HG03108 (cell line): ENCODE measurements around the gene NEURL1B.
"Not testable (repeated sequence)": the region's sequence is repeated elsewhere in the genome, so short reads cannot be mapped to it uniquely, and the experiment has no call there.

Experiments used
- ATAC-seq: cut with Tn5 transposase; IDR thresholded peaks from one replicate; pipeline ENCODE4 v1.9.1; 2021; ENCODE audit warnings: moderate library complexity; ENCODE audit not compliant: unreplicated experiment

NEURL1B gene

DNA sequence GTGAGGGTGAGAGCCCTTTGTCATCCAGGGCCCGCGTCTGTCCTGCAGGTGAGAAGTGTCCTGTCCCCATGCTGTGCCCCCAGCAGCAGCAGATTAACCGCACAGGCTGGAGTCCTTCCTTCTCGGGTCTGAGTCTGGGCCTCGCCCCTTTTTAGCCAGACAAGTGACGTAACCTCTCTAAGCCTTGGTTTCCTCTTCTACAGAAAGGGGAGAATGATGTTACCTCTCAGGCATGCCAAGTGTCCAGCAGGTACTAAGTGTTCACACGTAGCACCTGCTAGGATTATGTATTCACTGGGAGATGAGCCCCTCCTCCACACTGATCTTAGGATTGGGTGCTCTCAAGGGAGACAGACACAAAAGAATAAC lies 6.9 kb downstream of the NEURL1B start:
- ATAC-seq = no peak

DNA sequence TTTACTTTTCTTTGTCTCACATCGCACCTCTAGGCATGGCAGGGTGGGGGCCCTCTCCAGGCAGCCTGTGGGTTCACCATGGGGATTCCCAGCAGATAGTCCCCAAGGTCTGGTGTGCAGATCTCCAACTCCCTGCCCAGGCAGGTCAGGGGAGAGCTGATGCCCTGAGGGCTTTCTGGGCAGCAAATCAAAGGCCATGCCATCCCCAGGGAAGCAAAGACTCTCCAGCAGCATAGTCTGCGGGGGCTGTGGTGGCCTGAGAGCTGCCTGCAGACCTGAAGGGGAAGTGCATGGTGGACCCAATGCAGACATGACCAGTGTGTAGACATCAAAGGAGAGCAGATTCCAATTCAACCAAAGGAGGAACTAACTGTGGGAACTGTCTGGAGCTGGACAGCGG lies 7.7 kb downstream of the NEURL1B start:
- no peak for ATAC-seq

DNA sequence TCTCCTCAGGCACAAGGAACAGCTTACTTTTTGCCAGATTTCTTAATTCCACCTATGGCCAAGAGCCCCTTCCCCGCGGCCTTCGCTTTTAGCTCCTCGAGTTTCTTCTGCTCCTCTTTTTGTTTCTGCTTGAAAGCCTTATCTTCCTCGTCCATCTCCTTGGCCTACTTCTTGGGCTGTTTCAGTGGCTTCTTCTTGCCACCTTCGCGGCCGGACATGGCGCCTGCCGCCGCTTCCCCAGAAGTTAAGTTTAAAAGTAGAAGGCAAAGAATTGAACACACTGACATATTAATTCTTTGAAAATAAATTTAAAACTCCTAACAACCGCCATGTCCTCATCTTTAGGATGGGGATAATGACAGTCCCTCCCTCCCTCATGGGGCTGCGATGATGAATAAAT lies 15.4 kb downstream of the NEURL1B start:
- ATAC-seq = not testable (repeated sequence)

DNA sequence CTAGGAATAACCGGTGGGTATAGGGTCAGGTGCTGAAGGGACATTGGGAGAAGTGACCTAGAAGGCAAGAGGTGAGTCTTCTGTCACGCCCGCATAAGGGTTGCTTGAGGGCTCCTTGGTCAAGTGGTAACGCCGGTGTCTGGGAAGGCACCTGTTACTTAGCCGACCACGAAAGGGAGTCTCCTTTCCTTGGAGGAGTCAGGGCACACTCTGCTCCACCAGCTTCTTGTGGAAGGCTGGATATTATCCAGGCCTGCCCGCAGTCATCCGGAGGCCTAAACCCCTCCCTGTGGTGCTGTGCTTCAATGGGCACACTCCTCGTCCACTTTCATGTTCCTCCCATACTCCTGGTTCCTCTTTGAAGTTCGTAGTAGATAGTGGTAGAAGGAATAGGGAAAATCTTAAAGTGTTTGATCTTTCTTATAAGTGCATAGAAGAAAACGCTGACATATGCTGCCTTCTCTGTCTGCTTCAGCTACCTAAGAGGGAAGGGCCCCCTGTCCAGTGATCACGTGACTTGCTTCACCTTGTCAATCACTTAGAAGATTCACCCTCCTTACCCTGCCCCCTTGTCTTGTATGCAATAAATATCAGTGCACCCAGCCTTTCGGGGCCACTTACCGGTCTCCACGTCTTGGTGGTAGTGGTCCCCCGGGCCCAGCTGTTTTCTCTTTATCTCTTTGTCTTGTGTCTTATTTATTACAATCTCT lies 16.6 kb downstream of the NEURL1B start:
- ATAC-seq = not testable (repeated sequence)

DNA sequence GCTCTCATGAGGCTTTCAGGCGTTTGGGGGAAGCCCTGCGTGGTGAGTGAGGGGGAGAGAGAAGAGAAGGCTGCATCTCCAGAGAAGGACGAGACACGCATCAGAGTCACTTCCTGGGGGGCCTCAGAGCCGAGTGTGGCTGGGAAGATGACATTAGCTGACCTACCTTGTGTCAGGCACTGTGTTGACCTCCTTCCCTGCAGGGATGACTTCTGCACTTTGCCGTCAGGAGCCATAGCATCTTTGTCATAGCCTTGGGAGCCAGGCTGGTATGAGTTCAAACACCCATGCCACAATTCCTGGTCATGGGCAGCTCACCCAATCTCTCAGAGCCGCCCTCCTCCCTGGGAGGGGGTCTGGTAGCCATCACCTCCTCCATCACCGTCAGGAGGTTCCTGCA lies 17.3 kb downstream of the NEURL1B start:
- ATAC-seq = no peak

DNA sequence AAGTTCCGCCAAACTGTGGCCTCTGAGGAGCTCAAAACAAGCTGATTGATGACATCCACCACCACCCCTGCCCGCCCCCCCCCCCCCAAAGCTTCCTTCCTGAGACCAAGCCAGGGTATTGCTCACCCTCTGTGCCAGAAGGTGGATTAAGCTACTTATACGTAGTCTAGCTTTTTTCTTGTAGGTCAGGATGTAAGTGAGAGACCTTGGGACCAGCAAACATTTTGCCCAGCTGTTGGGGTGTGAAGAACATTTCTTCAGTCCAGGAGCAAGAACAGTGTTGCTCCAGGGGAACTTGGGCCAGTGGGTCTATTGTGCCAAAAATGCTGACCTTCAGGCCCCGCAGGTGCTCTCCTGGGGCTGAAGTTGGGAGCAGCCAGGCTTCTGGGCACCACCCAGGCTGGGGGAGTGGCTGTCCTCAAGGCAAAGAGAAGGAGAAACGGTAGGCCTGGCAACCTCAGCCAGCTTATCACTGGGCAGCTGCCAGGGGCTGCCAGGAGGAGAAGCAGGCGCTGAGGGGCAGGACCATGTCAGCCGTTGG lies 18.0 kb downstream of the NEURL1B start:
- ATAC-seq = no peak

DNA sequence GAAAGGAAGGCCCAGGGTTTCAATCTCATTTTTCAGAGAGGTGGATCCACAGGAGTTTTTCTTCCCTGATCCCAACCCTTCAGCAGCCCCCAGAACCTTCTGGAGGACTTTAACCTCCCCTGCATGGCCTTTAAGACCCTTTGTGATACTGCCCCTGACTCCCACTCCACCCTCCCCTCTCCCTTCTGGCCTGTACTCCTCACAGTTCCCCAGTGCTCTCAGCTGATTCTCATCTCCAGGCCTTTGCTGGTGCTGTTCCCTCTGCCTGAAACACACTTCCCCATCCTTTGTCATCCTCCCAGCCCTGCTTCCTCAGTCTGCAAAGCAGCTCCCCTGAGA lies 18.5 kb downstream of the NEURL1B start:
- no peak for ATAC-seq

DNA sequence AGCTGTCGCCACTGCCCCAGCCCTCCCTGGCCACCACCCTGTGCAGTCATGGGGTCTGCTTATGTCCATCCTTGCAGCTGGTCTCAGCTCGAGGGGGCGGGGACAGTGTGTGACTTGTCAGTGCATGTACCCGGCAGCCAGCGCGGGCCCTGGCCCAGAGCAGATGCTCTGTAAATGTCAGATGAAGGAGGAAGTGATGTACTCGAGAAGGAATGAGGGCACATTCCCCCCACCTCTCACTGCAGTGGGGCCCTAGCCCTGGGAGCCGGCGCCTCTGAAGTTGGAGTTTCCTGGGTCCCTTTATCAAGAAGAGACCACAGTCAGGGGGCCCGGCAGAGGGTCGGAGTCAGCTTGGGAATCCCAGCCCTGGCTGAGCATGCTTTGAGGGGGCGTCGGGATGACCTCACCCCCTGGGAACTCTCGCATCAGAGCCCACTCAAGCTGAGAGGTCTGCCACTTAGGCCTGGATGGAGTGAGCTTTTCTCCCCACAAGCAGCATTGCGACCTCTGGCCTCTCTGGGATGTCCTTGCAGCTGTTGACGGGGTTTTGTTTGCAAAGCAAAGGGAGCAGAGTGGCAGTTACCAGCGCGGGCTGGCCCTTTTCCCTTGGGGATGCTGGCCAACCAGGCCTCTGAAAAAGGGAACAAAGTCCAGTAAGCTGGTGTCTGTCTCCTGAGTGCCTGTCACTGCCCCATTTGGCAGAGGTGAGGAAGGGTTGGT lies 19.0 kb downstream of the NEURL1B start:
- no peak for ATAC-seq

DNA sequence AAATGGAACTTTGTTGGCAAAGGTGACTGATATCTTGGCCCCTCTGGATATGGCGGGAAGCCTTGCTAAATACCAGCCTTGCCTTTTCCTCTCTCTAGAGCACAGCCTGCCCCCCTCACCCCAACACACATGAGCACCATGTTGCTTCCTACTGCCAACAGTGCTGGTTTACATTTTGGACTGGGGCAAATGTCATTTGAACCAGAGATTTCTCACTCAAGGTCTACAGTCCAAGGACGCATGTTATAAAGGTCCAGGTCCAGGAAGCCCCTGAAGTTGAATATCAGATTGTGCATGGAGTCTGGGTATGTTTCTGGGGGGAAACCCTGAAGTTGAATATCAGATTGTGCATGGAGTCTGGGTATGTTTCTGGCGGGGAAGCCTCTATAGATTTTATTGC lies 19.9 kb downstream of the NEURL1B start:
- no peak for ATAC-seq

DNA sequence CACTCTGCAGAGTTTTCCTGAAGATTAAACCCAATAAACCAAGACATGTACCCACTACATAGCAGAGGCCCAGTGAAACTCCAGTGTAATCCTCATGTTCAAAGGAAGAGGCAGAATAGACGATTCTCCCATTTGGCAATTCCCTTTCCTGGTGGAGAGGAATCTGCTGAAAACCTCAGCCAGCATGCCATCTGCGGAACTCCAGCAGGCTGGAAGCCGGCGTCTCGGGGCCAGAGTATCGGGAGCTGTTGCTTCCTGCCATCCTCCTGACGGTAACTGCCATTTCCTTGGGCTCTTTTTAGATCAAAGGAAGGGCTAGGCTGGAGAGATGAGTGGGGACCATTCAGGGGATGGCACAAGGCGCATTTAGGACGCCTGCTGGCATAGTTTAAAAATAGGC lies 20.5 kb downstream of the NEURL1B start:
- ATAC-seq = no peak

DNA sequence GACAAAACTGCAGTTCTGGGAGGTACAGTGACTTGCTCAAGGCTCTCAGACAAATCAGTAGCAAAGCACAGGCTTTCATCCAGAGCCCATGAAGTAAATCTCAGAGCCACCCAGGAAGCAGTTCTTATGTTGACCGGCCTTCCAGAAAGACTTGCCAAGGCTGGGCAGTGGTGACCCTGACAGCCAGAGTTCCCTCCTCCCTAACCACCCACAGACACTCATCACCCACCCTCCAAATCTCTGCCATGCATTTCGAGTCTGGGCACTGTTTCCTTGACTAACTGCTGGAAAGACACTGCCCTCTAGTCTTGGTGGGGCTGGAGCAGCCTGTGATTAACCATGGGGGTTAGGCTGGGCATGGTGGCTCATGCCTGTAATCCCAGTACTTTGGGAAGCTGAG lies 21.5 kb downstream of the NEURL1B start:
- ATAC-seq = no peak

DNA sequence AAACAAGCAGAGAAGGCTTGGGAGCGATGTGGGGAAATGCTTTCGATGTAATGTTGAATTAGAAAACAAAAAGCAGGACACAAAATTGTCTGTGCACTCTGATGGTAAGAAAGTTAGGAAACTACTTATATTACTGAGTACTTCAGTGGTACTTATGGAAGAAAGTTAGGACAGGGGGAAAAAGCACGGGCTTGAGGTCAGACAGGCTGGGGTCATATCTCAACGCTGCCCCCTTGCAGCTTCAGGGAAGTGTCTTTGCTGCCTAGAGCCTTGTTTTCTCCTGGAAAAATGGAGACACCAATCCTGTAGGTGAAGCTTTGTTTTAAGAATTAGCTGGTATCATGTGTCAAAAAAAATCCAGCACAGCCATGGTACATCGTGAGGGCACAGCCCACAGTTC lies 23.0 kb downstream of the NEURL1B start:
- no peak for ATAC-seq

DNA sequence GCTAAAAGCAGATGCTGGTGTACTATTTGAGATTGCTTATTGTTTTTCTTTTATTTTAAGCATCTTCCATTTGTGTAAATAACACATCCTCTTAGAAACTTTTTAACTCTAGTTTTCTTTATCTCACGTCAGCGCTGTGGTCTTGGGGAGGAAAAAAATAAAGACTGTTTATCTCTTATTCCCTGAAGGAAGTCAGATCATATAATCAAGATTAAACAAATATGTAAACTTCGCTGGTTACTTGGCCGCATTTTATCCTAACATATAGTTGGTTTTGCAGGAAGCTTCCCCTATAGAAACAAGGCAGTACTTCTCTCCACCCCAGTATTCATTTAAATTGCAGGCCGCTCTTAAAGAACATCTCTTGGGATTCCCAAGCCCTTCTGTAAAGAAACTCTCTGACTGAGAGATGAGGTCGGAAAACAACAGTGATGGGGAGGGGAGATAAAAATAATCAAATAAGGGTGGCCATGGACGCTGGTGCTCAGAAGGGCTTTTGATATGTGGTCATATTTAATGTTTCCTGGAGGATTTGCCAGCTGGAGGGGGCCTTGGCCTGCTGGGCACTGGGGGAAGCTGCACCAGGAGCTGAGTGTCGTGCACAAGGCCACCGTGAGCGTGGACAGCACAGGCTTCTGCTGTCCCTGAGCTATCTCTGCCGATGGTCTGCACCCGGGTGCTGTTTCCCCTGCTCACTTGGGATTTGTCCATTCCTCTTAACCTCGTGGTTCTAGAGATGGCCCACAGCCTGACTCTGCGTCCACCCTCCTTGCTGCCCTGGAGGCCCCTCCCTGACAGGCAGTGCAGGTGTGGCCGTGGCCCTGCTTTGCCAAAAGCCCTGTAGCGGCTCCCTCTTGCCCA lies 23.8 kb downstream of the NEURL1B start:
- no peak for ATAC-seq

DNA sequence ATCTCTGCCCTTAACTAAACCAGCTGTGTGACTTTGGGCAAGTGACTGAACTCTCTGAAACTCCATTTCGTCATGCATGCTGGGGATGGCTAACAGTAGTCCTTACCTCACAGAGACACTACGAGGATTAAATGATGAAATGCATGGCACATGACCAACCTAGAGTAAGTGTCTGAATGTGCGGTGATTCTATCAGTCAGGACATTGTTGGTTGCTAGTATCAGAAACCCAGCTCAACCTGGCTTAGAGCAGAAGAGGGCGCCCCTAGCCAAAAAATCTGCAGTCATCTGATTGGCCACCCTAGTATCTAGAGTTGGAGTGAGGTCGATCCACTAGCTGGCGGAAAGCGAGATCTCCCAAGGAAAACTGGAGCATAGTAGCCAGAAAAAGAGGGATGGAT lies 25.2 kb downstream of the NEURL1B start:
- no peak for ATAC-seq

DNA sequence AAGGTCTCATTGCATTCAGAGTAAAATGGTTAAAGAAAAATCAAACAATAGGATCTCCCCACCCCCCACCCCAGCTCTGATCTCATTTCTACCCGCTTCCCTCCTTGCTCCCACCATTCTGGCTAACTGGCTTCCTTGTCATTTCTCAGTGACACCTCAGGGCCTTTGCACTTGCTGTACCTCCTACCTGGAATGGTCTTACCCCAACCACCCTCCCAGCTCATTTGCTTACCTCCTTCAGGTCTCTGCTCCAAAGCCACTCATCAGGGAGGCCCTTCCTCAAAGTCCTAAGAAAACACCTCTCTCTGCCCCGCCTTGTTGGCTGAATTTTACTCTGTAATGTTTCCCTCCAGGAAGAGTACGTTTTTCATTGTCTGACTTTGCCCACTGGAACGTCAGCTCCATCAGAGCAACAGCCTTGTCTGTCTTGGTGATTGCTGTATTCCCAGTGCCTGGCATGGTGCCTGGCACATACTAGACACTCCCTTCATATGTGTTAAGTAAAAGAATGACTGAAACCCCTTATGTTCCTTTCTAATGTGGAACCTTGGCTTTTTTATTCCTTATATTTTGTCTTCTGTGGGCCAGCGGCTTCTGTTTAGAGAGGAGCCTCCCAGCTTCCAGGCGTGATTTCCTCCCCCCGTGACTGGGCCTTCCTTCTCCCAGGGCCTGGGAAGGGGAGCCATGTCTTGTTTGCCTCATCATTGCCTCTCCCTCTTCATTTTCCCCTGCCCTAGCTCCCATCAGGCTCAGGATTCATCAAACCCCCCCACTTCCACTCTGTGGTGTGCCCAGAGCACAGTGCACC lies 26.9 kb downstream of the NEURL1B start:
- ATAC-seq = no peak

DNA sequence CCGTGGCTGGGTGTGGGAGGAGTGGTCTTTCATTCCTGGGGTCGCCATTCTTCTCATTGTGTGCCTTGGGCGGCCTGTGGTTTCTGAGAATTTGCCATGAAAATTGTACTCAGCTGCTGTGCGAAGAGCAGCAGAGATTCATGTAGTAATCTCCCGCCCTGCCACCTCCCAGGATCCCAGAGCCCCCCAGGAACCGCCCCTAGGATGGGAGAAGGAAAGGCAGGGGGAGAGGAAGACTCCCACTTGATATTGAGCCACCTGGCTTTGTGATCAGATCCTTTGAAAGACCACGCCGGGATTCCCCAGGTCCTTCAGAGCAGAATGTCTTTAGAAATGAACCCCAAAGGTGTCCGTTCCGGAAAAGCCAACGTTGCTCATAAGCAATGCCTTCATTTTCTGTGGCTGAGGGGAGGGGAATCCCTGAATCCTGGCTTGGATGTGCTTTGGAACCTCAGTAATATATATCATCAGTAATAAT lies 27.6 kb downstream of the NEURL1B start:
- ATAC-seq = no peak

DNA sequence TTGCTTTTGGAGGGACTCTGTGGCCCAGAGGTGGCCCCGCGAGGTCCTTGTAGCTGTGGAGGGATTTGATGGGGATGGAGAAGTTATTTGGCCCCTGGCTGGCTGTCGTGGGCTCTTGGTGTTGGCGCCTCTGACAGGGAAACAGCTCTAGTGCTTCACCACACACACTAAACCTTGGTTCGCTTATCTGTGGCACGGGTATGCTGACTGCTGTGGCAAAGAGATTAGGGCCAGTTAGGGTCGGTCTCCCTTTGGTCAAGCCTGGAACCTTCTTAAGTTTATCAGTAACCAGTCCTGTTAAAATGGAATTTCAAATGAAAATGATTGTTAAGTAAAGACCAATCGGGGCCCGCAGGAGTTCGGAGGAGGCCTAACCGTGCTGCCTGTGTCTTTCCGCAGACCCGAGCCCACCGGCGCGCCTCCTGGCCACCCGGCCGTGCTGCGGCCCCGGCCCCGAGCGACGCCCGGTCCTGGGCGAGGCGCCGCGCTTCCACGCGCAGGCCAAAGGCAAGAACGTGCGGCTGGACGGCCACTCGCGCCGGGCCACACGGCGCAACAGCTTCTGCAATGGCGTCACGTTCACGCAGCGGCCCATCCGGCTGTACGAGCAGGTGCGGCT lies 28.4 kb downstream of the NEURL1B start:
- no peak for ATAC-seq

DNA sequence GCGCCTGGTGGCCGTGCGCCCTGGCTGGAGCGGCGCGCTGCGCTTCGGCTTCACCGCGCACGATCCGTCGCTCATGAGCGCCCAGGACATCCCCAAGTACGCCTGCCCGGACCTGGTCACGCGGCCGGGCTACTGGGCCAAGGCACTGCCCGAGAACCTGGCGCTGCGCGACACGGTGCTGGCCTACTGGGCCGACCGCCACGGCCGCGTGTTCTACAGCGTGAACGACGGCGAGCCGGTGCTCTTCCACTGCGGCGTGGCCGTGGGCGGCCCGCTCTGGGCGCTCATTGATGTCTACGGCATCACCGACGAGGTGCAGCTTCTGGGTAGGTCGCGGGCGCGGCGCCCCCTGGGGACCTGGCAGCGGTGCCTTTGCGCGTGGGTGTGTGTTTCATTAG lies 28.9 kb downstream of the NEURL1B start:
- no peak for ATAC-seq

DNA sequence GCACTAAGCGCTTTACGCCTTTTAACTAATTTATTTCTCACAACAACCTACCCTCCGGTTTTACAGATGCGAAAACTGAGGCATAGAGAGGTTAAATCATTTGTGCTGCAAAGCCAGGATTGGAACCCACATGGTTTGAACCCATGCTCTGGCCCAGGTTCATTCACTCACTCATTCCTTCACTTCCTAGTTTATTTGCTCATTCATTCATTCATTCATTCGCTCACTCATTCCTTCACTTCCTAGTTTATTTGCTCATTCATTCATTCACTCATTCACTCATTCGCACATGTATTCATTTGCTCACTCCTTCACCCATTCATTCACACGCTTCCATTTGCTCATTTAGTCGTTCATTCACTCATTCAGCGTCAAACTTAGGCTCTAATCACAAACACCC lies 29.4 kb downstream of the NEURL1B start:
- no peak for ATAC-seq

DNA sequence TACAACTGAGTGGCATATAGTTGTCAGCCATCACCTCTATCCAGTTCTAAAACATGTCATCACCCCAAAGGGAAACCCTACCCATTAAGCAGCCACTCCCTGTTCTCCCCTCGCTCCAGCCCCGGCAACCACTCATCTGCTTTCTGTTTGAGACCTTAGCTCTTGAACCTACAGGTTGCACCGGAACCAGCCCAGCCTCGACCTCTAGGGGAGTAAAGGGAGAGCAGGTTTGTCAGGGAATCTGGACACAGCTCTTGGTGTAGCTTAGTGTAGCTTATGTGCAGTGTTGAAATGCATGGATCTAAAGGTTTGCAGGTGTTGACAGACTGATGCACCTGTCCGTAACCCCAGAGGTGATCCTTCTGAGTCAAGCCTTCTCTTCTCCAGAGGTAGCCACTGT lies 30.0 kb downstream of the NEURL1B start:
- no peak for ATAC-seq
